Stimulated activated CD8-positive, alpha-beta memory T cell treated with anti-CD3 and anti-CD28 coated beads, Interleukin-15, amount 100 ng/mL, for 24 hours (primary cell): Measurements from ENCODE around the gene ZNF831.

Source experiments
- DNase-seq: peaks from one replicate; pipeline ENCODE4 v3.0.0-alpha.2; 2020; ENCODE audit warnings: low read depth

Gene ZNF831

DNA sequence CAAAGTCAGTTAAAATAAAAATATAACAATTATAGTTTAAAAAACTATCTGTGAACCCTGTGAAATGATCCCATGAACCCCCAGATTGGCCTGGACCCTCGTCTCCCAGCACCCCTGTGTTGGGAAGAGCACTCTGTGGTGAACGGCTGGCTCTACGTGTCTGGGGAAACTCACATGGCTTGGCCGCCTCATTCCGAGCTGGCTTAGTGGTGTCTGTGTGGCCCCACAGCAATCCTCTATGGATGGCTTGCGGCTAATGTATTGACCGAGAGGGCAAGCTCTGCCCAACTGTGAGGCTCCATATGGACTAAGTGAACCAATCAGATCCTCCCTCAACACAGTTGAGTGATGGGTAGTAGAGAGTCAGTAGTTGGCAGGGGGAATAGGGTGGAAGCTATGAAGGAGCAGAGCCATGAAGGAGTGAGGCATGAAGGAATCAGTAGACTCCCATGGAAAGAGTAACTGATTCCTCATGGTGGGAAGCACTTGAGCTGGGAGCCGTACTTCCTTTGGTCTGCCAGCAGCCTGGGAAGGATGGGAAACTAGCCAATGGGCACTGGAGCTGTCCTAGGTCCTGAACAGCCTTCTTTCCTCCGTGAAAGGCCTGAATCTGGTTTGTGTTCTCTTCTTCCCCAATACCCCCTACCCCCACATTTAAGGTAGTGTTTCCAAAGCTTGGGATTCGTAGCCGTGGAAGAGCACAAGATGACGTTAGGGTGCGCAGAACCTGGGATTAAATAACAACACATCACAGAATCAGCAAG lies 21.6 kb upstream of the ZNF831 start:
- no peak for DNase-seq

DNA sequence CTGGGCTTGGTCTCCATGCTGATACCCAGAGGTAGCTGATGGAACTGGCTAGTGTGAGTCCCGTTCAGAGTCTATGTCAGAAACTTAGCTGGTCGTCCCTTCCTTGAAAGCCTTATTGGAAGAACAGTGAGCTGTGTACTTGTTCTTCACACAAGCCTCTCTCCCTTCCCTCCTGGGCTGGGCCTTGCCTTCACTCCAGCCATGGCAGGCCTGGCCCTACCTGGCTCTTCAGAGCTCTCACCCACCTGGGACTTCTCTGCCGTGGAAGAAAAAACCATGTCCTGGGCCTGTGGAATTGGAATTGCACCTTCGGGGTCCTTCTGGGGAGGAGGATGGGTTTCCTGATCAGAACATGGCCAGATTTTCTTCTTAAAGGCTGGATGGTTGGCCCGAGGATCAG lies 20.3 kb upstream of the ZNF831 start:
- DNase-seq, result no peak

DNA sequence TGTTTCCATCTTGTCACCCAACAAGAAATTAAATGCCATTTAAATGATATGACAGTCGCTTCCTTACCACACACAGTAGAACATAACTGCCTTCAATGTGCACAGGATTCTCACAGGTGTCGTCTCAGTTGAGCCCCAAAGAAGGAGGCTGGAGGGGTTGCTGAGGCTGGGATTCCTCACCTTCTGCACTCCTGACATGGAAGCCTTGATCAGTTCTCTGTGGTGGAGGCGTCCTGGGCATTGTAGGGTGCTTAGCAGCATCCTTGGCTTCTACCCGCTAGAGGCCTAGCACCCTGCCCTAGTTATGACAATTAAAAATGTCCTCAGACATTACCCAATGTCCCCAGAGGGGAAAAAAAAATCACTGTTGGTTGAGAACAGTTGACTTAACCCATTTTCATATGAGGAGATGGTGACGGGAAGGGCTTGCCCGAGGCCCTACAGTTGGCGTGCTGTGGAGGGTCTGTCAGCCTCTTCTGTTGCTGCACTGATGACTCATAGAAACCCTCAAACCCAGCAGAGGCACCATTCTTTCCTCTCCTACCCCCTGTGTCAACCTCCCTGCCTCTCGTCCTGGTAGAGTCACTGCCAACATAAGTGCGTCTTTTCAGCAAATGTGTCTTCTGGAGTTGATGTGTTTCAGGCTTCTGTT lies 19.3 kb upstream of the ZNF831 start:
- no peak for DNase-seq

DNA sequence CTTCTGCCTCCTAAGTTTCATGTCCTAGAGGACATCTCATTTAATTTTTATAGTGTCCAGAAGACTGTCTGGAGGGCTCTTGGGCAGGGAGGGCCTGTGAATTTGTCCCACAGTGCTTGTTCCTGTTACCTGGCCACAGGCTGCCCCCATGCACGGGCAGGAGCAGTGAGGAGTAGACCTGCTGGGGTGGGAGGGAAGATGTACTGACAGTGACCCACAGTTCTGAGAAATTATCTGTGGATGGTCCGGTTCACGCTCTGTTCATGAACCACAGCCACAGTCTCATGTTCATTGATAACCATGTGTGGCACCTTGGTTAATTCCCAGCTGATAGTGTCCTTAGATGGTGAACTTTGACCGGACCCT lies 18.8 kb upstream of the ZNF831 start:
- DNase-seq, result no peak

DNA sequence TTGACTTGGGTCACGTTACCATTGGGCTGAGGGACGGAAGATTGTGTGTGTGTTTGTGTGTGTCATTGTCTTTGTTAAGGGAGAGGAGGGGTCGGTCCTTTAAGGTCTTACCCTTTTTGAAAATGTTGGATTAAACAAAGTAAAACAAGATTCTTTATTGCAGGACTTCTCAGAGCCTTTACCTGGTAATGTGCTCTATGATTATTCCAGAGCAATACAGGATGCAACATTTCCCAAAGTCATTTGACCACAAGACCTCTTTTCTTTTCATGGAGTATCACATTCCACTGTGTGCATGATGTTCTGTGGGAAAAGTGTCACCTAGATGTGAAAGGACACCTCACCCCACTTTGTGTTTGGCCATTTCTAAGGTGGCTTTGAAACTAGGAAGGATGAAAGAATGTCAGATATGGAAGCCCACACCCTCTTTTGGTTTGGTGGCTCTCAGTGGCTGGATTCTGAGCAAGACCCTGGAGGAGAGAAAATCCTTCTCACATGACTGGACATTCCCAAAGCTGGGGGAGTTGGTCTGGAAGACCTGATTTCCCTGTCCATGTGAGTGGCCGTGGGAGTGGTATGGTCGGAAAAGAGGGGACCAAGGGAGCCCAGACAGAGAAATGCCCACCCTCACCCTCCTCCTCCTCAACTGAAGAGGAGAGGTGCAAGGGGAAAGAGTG lies 18.2 kb upstream of the ZNF831 start:
- no peak for DNase-seq

DNA sequence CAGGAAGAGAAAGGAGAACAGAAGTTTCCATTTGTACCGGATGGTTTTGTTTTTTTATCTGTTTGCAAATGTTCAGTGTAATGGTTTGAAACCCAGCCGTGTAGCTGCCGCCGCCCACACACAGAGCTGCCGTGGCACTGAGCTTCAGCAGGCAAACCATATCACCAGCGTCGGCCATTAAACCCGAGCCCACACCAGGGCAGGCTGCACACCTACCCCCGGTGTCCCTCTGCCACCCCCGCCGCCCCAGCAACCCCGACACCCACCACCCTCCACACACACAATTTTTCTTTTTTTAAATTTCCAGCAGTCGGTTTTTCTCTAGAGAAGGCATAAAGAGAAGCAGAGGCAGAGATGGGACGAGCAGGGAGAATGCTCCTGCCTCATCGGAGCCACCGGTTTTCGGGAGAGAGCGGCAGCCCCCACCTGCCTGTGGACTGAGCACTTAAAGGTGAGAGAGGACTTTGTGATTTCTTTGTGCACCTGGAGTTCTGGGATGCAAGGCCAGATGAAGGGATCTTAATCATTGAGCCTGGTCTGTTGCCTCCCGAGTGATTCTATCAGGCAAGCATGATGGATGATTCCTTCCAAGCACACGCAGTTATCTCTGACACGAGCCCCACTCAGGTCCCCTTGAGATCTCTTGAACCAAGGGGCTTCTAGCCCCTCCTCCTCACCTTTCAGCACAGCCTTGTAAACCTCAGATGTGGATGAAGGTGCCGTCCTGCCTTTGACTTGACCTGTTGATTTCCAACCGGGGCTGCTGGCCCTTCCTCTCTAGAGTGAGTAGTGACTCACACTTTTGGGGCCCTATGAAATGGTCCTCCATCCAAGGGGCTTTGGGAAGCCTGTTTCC lies 17.5 kb upstream of the ZNF831 start:
- no peak for DNase-seq

DNA sequence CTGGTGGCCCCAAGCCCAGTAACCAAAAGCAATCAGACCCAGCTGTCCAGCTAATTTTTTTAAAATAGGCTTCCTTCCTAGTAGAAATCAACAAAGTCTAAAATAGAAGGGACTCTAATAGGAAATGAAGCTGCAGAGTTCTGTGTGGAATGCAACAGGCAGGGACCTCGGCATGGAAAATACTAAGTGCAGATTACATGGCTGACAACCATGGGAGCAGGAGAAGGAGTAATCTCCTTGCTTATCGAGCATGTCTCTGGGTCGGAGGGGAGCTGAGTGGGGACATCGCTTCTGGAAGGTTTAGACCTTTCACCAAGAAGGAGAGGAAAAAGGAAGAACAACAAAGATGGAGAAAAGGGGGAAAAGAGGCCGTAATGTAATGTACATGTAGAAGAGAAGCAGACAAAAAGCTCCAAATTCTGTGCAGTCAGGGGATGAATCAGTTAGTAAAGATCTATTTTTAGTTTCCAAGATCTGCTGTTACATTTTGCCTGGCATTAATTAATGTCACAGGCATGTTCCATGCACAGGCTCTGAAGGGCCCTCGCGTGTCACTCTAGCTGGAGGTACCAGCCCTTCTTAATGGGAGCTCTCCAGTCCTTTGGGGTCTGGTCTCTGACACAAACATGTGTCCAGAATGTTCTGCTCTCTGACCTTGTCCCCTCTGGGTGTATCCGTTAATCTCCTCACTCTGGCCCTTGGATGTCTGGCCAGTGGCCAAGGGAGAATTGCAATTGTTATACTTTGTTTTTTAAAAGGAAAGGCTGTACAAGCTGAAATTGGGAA lies 16.6 kb upstream of the ZNF831 start:
- DNase-seq, result no peak

DNA sequence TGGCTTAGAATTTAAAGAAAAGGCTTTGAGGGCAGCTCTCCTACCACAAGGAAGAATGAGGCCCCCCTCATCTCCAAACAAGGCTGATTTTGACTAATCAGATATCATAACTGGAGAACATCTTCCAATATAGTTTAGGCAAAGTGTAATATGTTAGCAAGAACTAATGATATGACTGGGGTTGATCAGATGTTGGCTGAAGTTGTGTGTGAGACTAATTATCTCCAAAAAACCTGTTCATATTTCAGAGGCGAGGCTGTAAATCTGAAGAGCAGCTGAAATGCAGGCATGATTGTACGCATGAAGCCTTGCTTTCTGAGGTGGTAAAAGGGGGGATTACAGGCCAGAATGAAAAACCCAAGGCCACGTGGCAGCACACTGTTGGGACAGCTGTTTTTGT lies 16.0 kb upstream of the ZNF831 start:
- DNase-seq, result no peak

DNA sequence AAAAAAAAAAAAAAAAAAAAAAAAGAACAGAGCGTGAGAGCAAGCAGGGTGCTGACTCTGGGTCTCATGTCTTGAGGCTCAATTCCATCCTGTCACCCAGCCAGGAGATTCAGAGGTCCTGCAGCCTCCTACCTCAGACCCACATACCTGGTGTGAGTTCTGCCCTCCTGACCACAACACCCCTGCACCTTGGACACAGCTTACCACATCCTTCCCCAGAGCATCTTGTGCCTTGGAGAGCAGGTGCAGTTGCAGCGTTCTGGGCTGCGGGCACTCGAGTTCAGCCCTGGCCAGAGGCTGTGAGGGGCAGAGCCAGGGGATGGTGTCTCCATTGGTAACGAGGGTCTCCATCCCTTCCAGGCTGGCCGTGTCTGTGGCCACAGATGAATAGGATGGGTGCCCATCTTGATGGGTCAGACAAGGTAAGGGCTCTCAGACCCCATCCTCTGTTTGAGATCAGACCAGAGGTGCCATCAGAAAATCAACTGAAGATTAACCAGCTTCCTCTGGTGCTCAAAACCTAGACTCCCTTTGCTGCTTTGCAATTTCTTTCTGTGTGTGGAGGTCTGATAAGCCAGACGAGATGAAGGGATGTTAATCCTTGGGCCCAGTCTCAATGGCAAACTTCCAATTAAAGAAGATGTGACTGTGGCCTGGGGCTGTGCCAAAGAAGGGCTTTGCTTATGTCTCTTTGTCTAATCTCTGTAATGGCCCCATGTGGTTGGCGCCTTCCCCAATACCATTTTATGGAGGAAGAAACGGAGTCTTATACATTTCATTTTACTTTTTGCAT lies 14.7 kb upstream of the ZNF831 start:
- no peak for DNase-seq

DNA sequence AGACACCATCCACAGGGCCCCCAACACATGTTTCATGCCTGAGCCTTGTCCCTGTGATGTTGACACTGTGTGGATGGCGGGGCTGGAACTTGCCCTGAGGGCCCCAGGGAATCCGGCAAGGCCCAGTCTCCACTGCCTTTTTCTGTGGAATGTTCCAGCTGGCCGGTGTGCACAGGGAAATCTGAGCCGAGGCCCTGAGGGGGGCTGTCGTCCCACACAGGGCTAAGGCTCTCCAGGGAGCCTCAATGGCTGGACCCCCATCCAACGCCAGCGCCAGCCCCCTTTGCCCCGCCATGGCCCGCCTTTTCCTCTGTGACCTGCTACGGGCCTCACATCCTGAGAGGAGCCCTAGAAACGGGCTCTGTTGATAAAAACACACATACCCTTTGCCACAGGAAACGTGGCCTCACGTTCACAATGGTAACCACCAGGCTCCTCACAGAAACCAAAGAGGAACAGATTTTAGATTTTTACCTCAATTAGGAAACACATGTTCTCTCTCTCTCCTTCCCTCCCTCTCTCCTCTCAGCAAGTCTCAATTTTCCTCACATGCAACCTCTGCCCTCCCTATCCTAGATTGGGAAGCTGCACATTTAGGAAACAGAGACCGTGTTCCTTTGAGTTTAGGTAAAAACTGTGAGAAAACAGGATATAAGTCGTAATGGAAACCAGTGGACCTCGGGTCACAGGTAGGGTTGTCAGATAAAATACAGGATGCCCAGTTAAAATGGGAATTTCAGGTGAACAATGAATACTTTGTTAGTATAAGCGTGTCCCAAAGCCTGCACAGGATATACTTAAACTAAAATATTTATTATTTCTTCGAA lies 13.7 kb upstream of the ZNF831 start:
- no peak for DNase-seq

DNA sequence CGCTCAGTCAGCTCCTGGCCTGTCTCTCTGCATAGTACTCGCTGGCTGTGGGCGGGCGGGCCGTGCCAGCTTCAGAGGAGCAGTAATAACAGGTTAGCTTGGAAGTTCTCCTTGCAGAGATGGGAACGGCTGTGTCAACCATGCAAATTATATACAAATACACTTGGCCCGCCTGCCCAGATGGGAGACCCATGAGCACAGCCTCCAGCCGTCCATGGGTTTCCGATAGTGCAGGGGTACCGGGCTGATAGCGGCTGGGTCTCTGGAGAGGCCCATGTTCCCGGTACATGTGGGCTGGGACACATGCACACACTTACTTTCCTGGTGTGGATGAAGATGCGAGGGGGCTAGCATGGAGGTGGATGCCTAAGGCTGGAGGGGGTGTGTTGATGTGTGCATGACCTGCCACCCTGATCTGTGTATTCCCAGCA lies 12.8 kb upstream of the ZNF831 start:
- no peak for DNase-seq

DNA sequence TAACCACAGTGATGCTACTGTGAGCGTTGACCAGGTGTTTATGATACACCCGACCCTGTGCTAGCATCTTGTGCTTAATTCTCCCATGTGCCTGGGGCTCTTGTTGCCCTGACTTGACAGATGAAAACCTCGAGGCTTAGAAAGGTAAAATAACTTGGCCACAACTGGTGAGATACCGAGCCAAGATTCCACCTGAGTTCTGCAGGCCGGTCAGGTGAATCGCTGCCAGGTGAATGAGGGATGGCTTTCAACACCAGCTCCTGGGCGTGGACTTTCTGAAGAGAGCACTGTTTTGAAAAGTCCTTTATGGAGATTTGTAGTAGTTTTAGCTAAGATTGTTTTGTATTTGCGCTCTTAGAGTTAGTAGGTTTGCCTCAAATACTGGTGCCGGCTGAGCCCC lies 12.2 kb upstream of the ZNF831 start:
- no peak for DNase-seq

DNA sequence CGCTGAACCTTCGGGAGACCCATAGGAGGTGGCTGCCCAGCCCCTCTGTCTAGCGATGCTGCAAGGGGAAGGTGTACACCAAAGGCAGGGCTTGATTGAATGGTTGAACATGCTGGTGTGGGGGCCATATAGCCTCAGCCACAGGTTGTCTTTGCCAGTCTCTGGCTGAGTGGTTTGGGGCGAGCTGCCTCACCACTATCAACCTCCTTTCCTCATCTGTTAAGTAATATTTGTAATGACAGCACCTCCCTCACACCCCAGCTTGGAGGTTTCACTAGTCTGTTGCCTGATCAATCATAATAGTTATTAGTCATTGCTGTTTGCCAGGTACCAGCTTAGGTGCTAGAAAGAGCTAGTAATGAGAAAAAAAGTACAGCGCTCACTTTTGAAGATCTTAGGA lies 11.8 kb upstream of the ZNF831 start:
- DNase-seq, result no peak

DNA sequence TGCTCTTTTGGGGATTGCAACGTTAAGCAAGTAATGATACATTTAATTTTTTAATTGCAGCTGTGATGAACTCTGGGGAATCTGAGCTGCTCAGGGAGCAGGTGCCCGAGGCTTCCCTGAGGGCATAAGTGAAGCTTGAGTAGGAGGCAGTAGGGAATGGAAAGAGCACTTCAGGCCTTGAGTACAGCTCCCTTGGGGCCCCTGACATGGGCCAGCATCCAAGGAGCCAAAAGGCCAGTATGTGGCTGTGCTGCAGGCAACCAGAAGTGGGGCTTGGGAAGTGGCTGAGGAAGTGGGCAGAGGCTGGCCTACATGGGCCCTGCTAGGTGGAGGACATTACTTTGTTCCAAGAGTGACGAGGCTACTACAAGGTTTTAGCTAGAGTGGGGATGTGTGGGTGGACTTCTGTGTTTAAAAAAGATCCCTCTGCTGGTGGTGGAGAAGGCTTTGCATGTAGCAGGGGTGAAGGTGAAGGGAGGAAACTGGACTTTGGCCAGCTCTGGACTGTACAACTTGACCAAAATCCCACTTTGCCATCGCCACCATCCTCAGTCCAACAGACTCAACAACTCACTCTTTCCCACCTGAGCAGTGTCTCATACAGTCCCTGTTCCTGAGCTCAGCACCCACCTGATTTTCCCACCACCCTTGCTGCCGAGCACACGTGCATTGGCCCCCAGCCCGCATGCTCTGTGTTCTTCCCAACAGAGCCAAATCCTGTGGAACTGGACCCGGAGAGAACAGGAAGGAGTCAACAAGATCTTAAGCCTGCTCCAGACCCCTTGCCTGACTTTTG lies 10.9 kb upstream of the ZNF831 start:
- DNase-seq, result no peak

DNA sequence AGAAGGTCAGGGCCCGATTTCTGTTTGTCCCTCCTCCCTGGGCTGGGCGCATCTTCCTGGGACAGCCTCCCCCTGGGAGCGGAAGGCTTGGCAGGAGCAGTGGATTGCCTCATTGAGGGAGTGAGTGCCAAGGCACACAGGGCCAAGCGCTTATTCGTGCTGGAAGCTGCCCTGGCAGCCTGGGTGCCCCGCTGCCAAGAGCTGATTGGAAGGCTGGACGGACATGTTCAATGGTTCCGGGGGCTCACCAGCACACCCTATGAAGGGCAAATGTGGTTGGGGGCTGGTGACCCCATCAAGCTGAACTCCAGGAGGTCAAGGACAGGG lies 10.3 kb upstream of the ZNF831 start:
- DNase-seq, result no peak

DNA sequence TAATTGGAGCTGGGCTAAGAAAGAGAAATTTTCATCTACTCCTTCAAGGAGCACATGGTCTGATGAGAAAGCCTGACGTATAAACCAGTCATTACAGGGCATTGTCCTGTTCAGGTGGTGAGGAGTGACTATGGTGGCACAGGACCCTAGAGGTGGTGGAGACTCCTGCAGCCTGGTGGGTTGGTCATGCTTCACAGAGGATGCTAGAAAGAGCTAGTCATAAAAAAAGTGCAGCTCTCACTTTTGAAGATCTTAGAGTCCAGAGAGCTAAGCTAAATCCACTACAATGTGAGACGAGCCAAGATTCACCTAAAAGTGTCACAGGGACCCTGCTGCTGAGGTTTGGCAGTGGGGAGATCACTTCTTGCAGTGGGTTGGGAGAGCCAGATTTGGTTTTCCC lies 9.8 kb upstream of the ZNF831 start:
- no peak for DNase-seq

DNA sequence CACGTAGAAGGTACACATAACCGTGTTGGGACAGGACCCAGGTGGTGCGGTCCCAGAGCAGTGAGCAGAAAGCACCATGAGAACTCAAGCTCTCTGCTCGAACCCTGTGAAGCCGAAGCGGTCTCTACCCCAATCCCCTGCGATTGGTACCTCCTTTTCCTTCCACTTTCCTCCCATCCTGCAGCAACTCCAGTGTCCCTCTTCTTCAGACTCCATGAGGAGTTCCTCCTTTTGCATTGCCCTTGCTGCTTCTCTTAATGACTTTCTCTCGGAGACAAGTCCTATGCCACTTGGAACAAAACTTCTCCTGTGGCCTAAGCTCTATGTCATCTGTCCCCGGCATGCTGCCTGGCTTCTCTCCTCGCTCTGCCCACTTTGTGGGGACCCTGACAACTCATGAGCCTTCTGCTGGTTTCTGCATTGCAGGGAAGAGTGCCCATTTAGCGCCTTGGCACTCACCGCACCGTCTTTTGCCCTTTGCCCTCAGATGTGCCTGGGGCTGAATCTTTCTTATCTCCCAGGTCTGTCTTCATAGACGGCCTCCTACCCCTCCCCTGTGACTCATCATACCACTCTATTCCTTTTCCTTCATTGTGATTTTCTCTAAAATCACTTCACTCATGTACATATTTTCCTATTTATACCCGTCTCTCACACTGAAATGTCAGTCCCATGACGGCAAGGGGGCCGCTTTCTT lies 9.2 kb upstream of the ZNF831 start:
- no peak for DNase-seq

DNA sequence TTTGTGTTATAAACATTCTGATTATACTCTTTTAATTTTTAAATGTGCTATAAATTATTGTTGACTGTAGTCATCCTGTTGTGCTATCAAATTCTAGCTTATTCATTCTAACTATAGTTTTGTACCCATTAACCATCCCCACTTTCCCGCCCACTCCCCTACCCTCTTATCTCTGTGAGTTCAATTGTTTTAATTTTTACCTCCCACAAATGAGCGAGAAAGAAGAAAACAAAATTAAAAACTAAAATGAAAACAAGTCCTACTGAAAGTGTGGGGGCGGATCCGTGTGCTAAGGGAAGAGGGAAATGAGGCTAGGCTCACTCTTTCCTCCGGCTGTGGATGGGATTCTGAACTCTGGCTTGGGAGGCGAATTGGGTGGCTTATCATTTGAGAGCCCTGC lies 6.6 kb upstream of the ZNF831 start:
- DNase-seq, result no peak

DNA sequence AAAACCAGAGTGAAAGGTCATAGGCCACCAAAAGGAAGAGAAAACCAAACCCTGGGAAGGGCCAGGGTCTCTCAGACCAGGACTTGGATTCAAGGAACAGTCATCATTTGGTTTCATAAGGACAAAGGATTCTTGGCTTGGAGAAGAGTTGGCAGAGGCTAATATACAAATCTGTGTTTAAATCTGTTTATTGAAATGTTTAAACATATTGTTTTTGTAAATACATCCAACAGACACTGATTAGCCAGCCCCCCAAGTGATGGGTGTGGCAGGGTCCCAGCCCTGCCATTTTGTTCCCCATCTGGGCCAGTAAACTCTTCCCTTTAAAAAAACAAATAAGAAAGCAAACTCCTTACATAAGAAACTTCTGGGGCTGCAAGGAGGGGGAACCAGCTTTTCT lies 6.1 kb upstream of the ZNF831 start:
- DNase-seq, result no peak
